T-helper 22 cell (primary cell): Measurements from ENCODE around the gene PTPRQ.
"Not testable (repeated sequence)": the region's sequence is repeated elsewhere in the genome, so short reads cannot be mapped to it uniquely, and the experiment has no call there.

Experiments
- DNase-seq: peaks from one replicate; pipeline ENCODE4 v3.0.0-alpha.2; 2020; ENCODE audit warnings: low read depth

PTPRQ gene

DNA sequence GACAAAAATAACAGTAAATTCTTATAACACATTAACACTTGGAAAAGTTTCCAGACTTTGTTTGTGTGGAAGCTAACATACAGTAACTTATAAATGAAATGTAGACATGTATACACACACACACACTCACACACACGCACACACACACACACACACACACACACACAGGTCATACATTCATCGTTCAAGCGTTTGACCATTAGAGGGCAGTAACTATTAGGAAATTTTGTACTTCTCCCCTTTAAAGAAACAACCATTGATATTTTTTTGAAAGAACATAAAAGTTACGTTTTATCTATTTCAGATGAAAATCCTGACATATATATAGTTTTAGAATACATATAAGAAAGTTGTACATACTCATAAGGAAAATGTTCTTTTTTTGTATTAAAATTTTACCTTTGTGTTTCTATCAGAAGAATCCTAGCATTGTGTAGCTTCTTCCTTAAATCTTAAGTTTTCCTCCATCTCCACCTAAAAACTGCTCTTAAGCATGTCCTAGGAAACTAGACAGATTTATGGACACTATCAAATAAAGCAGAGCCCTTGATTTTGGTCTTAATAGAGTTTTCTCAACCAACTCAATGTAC, 29.0 kb downstream of the PTPRQ start:
- DNase-seq = no peak

DNA sequence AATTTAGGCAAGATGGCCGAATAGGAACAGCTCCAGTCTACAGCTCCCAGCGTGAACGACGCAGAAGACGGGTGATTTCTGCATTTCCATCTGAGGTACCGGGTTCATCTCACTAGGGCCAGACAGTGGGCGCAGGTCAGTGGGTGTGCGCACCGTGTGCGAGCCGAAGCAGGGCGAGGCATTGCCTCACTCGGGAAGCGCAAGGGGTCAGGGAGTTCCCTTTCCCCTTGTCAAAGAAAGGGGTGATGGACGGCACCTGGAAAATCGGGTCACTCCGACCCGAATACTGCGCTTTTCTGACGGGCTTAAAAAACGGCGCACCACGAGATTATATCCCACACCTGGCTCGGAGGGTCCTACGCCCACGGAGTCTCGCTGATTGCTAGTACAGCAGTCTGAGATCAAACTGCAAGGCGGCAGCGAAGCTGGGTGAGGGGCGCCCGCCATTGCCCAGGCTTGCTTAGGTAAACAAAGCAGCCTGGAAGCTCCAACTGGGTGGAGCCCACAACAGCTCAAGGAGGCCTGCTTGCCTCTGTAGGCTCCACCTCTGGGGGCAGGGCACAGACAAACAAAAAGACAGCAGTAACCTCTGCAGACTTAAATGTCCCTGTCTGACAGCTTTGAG, 33.6 kb downstream of the PTPRQ start:
- DNase-seq = not testable (repeated sequence)

DNA sequence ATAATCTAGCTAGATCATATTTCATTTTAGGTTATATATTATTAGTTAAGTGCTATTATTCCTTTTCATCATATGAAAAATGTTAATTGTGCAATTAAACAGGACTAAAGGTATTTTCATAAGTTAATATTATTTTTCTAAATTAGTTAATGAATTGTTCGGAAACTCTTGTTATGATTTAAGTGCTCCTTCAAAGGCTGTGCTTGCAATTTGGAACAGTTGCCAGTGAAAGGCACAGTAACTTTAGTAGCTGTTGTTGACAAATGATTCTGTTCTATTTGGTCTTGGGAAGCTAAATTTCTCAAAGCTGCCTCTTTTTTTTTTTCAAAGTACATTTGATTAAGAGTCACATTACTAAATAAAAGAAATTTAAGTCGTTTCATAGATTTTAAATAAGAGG, 40.7 kb downstream of the PTPRQ start:
- DNase-seq = no peak

DNA sequence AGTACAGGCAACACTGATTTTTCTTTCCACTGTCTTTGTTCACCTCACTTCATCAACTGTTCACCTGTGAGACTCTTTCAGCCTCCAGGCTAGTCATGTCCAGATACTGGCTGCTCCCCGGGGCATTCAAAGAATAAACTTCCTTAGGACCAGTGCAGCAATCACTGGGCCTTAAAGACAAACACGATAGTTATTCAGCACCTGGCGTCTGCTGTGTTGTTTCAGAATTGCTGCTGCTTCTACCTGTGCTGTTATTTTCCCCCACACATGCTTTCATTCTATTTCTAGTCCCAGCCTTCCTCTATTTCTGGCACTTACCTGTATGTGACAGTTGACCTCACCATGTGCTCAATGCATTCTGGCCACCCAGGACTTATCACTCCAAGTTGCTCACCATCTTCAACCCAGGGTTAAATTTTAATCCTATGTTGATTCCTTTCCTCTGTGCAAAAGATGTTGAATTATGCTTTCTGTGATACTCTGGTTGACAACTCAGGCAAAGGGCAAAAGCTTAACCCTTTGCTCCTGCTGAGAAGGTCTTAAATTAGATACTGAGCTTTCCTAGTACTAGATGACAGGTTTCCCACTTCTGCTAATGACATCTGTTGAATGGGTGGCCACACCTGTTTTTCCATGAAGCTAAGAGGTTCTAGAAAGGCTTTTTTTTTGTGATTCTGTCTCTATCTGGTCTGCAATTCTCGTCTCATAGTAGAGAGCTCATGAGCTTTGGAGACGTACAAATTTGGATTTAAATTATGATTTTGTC, 41.4 kb downstream of the PTPRQ start:
- no peak for DNase-seq

DNA sequence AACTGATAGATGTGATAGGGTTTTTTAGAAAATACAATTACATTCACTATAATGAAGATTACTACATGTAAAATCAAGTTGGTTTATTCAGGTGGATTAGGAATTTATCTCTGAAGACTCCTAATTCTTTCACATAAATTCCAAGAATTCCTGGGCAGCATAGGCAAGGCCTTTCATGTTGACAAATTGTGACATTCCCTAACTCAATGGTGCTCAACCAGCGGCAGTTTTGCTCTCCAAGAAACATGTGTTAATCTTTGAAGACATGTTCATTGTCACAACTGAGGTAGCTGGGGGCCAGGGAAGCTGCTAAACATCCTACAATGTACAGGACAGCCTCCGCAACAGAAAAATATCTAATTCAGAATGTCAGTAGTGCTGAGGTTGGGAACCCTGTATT, 46.3 kb downstream of the PTPRQ start:
- no peak for DNase-seq

DNA sequence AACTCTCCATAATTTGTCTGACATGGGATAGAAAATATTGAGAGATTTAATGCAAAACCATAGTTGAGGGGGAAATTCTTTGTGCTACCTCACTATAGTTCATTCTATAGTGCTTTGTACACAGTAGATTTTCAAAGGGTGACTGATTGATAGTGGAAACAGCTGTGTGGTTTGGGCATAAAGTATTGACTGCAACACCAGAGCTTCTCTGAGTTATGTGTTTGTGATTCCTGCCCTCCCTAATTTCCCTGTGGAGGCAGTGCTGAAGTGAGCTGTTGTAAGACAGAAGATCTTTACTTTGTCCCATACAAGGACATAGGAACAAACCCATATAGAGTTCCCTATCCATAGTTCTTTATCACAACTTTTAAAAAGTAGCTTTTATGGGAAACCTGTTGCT, 47.1 kb downstream of the PTPRQ start:
- DNase-seq = no peak

DNA sequence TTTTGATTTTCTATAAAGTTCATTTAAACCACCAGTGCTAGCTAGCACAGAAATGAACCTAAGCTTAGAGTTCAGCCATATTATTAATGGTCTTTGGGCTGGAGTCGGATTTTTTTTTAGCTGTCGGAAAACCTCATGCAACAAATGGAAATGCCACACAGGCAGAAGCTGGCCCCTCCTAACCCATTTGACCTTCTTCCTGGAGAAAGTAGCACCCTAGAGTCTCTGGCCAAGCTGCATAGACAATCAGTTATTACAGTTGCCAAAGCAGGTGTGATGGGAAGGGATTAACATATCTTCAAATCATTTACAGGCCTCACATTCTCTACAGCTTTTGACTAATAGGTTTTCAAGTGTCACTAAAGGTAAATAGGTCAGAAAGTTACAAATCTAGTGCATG, 49.4 kb downstream of the PTPRQ start:
- DNase-seq = no peak

DNA sequence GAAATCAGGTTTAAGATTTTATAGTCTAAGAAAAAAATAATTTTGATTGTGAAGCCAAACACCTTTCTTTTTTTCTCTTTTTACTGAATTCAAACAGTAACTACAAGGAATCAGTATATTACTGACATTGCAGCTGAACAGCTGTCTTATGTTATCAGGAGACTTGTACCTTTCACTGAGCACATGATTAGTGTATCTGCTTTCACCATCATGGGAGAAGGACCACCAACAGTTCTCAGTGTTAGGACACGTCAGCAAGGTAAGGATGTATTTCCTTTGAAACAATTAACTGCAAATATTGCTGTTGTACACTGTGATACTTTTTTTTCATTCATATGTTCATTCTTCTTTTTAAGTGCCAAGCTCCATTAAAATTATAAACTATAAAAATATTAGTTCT, 50.8 kb downstream of the PTPRQ start:
- no peak for DNase-seq

DNA sequence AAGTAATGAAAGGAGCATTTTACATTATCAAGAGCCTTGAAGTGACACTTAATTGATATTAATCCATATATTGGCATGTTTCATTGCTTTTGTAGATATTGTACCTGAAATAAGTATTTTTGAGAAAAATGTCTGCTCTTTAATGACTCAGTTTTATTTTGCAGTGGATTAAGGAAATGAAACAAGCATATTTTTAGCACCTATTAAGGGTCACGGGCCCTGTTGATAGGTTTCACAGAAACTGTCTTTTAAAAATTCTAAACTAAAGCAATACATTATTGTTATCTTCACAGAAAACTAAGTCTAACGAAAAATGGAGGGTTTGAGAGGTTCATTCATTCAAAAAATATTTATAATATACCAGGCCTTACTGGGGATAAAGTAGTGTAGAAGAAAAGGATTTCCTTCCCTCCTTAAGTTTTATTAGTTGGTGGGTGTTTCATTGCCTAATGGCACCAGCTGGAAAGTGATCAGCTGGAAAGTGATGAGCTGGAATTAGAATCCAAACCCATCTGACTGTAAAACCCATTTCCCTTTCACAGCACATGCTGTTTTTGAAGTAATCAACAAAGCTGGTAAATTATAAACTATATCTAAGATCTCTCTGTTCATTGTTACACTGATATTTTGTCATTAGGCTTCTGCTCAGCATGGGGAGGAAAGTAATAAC, 54.2 kb downstream of the PTPRQ start:
- DNase-seq = no peak

DNA sequence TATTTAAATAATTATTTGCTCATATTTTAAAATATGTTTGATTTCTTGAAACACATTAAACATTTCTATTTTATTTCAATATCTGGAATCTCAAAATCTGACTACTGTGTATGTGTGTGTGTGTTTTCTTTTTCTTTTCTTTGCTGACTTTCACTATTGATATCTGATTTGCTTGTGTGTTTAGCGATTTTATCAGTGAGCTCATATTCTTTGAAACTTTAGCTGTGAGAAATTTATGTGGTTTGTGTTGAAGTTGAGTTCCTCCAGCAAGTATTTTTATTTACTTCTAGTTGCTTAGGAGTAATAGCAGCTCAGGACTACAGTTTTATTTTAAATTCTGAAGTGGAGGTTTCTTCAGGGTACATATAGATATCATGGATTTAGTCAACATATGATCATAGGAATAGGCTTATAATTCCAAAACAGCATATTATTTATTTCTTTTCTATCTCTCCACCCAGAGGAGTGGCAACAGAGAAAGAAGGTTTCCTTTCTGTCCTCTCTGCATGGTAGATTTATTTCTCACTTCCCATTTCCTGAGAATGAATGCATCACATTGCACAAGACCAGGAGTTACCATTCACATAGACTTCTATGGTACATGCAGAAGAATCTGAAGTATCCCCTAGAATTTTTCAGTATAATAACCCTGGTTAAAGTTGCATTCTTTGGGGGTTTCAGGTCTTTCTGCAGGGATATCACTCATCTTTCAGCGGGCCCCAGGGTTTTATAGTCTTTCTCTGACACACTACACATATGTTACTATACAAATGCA, 60.5 kb downstream of the PTPRQ start:
- no peak for DNase-seq

DNA sequence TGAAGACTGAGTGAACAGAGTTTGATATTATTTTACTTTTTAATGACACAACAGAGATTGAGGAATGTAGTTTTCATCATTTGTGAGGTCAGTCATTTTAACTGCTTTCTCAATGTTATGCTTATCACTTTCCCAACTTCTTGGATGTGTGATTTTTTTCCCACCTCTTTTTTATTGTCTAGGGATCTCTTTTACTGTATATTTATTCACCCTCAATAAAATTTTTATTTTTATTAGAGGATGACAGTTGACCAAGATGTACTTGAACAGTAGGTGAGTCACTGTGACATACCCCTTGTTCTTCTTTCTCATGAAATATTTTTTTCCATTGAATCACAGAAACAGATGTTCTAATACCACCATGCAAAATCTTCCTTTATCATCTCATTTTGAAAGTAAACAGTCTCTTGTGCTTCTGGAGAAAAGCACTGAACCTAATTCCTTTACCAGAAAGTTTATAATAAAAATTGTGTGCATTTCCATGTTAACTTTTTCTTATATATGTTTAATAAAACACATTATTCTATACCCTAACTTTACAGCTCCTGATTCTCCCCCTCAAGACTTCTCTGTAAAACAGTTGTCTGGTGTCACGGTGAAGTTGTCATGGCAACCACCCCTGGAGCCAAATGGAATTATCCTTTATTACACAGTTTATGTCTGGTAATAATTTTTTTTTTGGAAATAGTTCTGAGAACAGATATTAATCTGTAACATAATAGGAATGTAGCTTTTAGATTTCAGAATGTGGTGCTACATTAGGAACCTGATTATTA, 65.9 kb downstream of the PTPRQ start:
- no peak for DNase-seq

DNA sequence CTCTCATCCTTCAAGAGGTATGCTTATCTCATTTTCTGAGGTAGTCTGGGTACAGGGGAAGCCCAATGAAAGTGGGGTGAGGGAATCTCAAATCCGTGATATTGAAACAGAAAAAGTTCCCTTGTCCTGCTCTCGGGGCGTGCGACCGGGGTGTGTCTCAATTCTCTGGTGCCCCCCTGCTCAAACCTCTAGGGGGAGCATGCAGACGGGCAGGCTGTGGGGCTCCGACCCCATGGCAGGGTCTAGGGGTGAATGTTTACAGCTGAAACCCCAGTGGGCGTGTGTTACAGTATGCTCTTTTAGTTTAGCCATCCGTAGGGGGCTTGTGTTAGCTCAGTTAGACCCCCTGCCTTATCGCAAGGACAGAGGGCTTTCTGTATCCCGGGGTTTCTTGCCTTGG, 68.7 kb downstream of the PTPRQ start:
- DNase-seq = no peak

DNA sequence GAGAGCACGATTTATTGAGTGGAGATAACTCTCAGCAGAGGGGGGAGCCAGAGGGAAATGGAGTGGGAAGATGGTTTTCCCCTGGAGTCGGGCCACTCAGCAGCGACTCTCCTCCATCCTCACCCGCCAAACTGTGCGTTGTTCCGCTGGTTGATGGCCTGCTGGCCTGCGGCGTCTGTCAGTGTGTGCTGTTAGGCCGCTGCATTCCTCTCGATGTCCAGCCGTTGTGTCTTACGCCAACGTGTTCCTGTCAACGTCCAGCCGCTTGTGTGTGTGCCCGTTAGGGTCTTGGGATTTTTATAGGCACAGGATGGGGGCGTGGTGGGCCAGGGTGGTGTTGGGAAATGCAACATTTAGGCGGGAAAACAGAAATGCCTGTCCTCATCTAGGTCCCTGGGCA, 69.2 kb downstream of the PTPRQ start:
- DNase-seq = no peak

DNA sequence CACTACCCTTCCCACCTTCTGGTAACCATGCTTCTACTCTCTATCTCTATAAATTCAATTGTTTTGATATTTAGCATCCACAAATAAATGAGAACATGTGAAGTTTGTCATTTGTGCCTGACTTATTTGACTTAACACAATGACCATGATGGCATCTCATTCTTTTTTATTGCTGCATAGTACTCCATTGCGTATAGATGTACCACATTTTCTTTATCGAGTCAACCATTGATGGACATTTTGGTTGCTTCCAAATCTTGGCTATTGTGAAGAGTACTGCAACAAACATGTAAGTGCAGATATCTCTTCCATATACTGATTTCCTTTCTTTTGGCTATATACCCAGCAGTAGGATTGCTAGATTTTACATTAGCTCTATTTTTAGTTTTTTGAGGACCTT, 73.6 kb downstream of the PTPRQ start:
- no peak for DNase-seq

DNA sequence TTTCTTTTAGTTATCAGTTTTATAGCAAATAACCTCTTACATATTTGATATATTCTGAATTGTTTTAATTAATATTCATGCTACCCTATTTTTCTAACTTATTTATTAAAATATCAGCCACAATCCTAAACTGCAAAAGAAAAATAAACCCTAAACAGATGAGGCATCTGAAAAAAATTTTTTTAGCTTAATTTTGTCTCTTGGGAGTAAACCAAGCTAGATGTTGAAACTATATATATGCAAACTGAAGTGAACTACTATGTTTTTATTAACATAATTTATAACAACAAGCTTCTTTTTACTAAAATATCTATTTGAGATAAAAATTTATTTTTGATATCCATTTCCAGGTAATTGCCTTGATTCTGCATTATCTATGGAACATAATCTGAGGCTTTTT, 87.6 kb downstream of the PTPRQ start:
- no peak for DNase-seq

DNA sequence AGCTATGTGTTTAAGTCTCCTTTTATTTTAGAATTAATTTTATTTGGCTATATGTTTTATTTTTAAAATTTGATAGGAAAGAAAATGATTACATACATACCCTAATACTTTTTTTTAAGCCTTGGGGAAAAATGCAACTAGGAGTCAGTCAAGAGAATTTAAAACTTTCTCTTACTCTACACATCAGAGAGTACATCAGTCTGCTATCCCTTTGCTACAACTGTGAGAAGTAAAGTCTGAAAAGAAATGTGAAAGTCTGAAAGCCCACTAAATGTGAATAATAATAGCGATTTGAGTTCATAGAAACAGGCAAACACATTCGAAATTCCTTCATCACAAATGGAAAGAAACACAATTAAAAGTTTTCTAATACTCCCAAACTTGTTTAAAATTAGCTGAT, 95.0 kb downstream of the PTPRQ start:
- no peak for DNase-seq

DNA sequence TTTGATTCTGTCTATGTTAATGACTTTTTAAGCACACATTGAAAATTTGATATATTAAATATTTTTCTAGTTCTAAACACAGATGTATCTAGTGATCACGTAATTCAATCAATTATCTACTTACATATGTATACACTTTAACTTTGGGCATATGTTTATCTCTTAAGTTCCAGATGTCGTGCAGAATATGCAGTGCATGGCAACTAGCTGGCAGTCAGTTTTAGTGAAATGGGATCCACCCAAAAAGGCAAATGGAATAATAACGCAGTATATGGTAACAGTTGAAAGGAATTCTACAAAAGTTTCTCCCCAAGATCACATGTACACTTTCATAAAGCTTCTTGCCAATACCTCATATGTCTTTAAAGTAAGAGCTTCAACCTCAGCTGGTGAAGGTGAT, 105.3 kb downstream of the PTPRQ start:
- no peak for DNase-seq

DNA sequence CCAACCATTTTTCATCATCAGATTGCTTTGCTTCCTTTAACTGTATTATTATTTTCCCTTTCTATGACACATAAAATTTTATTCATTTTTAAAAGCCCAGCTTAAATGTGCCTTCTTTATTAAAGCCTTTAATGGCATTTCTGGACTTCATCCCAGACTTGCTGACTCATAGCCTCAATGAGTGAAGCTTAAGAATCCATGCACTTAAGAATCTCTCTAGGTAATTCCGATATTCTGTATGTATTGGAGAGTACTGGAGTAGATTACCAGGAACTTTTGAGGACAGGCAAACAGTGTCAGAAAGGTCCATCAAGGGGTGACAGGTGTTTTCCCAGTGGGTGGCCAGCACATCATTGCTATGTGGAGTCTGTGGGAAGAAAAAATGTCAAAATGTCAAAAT, 107.9 kb downstream of the PTPRQ start:
- no peak for DNase-seq

DNA sequence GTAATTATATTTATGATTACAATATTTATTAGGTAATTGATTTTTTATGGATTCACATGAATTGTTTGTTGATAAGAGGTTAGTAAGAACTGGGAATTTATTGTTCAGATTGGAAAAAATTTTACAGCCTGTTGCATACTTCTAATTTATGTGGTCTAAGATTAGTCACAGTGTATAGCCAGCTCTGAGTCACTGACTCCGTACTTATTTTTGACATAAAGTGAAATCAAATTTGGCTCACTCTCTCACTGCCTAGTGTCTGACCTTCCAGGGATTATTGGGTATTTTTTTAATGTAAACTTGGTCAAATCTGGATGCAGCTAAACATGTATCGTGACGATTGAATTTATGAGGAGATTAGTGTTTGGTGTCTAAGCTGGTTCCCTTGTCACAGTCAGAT, 109.3 kb downstream of the PTPRQ start:
- DNase-seq = no peak

DNA sequence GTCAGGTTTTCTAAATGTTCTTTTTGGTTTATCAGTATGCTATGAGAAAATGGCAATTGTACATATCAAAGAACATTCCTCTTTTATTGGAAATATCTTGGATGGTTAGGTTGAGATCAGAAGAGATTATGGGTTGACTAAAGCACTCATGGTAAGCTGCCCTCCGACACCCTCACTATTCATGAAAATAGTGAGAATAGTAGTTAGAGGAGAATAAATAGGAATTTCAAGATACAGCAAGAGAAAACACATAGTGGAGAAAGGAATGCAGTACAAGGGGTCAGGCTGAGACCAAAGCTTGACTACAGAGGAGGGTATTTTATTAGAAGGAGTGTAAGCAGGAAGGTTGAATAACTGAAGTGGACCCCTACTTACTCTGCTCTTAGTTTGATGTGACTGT, 112.5 kb downstream of the PTPRQ start:
- no peak for DNase-seq

DNA sequence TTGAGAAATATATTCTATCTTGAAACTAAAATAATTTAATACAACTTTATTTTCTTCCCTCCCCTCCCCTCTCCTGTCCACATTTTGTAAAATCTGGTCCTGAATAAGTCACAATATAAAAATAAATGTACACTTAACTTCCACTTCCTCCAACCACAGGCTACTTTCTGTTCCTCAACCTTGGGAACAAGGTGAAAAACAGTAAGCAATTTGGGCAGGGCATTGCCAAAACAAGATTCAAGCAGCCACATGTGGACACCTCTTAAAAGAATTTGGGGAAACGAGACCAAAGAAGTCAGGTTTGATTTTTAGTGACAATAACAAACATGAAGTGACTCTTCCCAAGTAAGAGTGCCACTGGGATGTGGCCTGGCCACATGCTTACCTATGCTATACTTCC, 115.7 kb downstream of the PTPRQ start:
- DNase-seq = no peak

DNA sequence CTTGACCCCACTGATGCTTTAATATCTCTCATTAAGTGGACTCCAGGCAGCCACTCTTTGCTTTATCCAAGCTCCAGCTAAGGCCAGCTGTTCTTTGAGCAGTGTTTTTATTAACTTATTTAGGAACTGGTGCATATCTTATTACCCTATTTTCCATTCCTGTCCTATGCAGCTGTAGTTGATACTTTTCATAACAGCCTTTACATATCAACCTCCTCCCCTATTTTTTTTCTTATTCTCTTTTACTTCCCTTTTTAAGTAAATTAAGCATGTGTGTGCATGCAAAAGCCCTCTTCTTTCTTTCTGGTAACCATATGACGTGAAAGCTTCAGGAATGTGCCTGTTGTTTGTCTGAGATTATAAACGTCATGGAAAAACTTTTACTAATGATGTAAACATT, 121.2 kb downstream of the PTPRQ start:
- DNase-seq = no peak
